Loucy (cell line): ENCODE measurements around the gene CHSY3.

Experiments used
- CTCF ChIP-seq: fragments of 200-600 bp; sonication (generic); conservative IDR thresholded peaks from 2 replicates; pipeline ENCODE4 v1.5.1; 2014; ENCODE audit warnings: mild to moderate bottlenecking, antibody characterized with exemption, low read length
- EZH2phosphoT487 ChIP-seq: fragments of 200-600 bp; IDR thresholded peaks from 2 replicates; pipeline ENCODE4 v1.6.1; 2018; ENCODE audit warnings: antibody characterized with exemption, mild to moderate bottlenecking, moderate library complexity, borderline replicate concordance

DNA sequence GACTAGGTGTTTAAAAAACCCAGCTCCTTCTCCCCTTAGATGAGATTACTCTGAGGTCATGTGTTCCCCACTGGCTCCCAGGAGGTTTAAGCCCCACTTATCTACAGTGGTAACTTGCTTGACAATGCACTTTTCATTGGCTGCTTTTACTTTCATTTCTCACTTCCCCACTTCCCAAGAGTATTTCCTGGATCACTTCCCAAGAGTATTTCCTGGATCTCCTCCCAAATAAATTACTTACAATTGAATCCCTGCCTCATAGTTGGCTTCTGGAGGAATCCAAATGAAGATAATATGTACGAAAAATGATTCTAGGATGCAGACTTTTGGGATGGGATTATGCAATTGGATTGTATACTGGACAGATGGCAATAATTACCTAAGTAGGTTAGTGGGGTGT, 47.1 kb upstream of the CHSY3 start:
- TF ChIP-seq CTCF: no peak
- no peak for TF ChIP-seq EZH2phosphoT487
